Activated CD8-positive, alpha-beta memory T cell treated with anti-CD3 and anti-CD28 coated beads for 36 hours (primary cell): ENCODE results near the gene KCNK15. TPM values are rescaled to one million over a fixed set of nuclear protein-coding genes. Genes with fewer than 3 reads are reported as not detected.
"Not testable (repeated sequence)": the region's sequence is repeated elsewhere in the genome, so short reads cannot be mapped to it uniquely, and the experiment has no call there.

Experiments
- CTCF ChIA-PET: fragments of 350-600 bp; sonication (Branson Sonifier 250); formaldehyde crosslinking; loops from one replicate; lab custom pipeline; 2021; ENCODE audit warnings: antibody characterized with exemption; lab: Charles Lee
- POLR2A ChIA-PET: fragments of 350-600 bp; sonication (Branson Sonifier 250); formaldehyde crosslinking; loops from one replicate; lab custom pipeline; 2021; ENCODE audit warnings: antibody characterized with exemption; lab: Charles Lee
- total RNA-seq, 2 experiments: library from RNA; stranded (reverse); gene quantifications; one replicate each; pipeline ENCODE4 v1.2.3, GENCODE V29; 2021

KCNK15 gene
- under 1 TPM; 0.27 to 0.30 TPM for total RNA-seq

- POLR2A ChIA-PET = no interaction called here
- CTCF ChIA-PET = no interaction called here
Measured at GRCh38 chr20:44745598-44746366, at the start of gene KCNK15. Gene KCNK15, plus strand, starts transcription at chr20:44745865. Its CDS starts 46 bp downstream, at chr20:44745911.

DNA sequence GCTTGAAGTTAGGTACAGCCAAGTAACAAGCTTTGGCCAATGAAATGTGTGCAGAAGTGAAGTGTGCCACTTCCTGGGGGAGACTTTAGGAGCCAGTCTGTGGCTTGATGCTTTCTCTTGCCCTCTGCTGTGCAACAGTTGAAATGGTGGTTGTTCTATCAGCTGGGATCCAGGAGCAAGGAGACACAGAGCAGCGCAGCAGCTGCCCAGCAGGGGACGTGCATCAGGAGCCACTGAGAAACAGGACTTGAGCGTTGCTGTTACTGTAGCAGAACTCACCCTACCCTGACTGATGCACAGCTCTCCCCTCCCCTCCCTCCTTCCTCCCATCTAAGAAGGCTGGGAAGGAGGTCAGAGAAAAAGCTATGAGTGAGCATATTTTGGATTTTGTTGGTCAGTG is 49.4 kb upstream of the KCNK15 start:
- ChIA-PET POLR2A (no interaction called here), CTCF (interaction anchor here (1.4 kb wide), 1 partner anchor 12 kb away, joined by 4 read pairs; no protein-coding TSS in a partner anchor)

DNA sequence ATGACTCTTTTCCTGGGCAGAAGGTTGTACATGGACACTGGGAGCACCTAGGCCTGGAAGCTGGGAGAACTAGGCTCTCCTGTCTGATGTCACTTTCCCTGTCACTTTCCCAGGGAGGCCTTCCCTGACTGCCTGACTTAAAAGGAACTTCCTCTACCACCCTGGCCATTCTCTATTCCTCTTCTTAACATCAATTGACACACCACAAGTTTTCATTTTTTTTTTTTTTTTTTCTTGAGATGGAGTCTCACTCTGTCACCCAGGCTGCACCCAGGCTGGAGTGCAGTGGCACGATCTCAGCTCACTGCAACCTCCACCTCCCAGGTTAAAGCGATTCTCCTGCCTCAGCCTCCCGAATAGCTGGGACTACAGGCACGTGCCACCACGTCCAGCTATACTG is 48.6 kb upstream of the KCNK15 start:
- POLR2A ChIA-PET = not testable (repeated sequence)
- CTCF ChIA-PET = interaction anchor here (1.4 kb wide), 1 partner anchor 13 kb away, joined by 4 read pairs; no protein-coding TSS in a partner anchor

DNA sequence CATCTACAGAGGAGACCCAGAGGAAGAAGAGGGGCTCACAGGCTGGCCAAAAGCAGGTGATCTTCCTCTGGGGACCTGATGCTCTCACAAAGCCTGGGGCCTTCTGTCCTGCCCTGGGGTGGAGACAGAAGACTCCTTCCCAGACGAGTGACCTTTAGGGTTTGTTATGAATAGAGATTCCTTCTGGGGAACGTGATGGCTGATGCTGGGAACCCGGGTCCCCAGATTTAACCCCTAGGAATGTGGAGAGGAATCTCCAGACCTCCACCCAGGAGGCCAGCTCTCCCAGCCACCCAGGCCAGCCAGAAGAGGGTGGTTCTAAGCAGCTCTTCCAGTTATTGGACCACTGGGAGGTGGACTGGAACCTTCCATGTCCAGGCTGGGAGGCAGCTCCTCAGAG is 47.3 kb upstream of the KCNK15 start:
- ChIA-PET POLR2A (no interaction called here), CTCF (no interaction called here)

DNA sequence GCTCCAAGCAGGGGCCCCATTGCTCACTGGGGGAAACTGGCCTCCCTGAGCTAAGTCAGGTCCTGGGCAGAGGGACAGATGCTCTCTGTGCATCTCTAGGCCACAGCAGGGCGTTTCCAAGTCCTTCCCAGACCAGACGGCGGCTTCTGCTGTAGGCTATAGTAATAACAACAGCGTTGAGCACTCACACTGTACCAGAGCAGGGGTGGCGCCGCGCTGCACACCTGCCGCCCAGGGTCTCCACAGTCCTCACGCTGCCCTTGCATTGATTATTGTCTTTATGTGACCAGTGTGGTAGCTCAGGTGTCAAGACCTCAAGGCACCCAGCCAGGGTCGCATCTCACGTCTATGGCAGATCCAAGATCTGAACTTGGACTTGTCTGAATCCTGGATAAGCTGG is 45.4 kb upstream of the KCNK15 start:
- CTCF ChIA-PET = no interaction called here
- POLR2A ChIA-PET = no interaction called here

DNA sequence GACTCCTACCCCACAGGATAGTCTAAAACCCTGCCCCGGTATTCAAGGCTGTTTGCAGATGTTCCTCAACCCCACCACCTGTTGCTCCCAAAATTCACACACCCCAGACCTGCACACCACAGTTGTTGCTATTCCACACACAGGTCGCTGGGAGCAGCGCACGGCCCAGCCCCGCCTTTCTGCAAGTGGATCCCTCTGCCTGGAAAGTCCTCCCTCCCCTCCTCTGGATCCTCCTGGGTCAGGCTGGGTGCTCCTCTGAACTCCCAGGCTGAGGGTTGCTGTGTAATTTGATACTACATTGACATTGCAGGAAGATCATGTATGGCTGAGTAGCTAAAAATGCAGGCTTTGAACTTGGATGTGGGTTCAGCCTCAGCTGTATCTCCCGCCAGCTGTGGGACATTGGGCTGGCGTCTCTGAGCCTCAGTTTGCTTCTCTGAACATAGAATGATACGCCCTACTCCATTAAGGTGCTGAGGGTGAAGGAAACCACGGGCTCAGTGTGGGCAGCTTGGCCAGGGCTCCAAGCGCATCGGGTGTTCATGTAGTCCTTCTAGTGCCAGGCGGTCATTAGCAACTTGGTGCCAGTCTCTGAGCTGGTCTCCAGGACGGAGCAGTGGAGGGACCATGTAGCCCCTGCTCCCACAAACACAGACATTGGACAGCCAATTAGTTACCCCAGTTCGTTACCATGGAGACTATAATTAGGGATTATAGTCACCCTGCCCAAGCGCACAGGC is 44.4 kb upstream of the KCNK15 start:
- POLR2A ChIA-PET = interaction anchor here (0.5 kb wide), 1 partner anchor 24 kb away, joined by 3 read pairs; no protein-coding TSS in a partner anchor
- CTCF ChIA-PET = interaction anchor here (0.9 kb wide), 1 partner anchor 16 kb away, joined by 3 read pairs; no protein-coding TSS in a partner anchor

DNA sequence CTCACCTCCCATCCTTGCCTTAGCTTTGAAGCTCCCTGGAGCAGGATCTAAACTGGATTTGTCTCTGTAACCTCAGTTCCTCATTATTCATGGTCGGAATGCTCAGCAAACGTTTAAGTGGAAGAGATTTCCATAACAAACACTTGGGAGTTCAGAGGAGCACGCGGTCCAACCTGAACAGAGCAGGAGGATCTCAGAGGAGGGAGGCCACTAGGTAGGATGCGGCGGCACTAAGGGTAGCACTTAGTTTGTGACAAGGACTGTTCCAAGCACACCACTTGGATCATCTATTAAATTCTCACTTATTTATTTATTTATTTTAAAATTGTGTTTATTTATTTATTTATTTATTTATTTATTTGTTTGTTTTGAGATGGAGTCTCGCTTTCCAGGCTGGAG is 43.8 kb upstream of the KCNK15 start:
- CTCF ChIA-PET = interaction anchor here (0.9 kb wide), 1 partner anchor 17 kb away, joined by 3 read pairs; no protein-coding TSS in a partner anchor
- POLR2A ChIA-PET = no interaction called here

- ChIA-PET POLR2A (interaction anchor here (0.5 kb wide), 1 partner anchor 154 kb away, joined by 4 read pairs; no protein-coding TSS in a partner anchor), CTCF (interaction anchor here (0.6 kb wide), 1 partner anchor 267 kb away, joined by 3 read pairs; no protein-coding TSS in a partner anchor)
Measured at GRCh38 chr20:44702776-44703175, 42.9 kb upstream of the KCNK15 start.

DNA sequence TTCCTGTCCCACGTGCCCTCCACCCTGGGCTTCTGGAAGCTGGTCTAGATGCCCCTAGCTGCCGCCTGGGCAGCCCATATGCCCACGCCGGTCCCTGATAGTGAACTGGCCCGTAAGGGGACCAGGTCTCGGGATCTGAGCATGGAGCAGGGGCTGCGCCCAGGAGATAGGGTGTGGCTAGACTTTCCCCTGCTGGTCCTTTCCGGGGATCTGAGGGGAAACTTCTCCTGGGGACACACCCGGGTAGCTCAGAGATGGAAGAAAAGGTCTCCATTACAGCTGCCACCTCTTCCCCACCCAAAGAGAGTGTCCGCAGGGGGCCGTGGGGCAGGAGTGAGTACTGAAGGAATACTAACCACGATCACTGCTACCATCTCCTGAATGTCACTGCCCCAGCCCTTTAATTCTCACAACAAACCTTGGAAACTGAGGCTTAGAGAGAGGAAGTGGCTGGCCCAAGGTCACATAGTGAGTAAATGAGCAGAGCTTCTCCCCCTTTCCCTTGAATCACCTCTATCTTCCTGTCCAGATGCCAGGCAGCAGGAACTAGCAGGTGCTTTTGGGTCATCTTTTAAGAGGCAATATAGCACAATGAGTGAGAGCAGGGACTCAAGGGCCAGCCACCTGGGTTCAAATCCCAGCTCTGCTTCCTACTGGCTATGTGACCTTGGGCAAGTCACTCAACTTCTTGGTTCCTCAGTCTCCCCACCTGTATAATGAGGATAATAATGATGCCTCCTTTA is 42.3 kb upstream of the KCNK15 start:
- ChIA-PET CTCF (interaction anchor here (0.6 kb wide), 1 partner anchor 268 kb away, joined by 3 read pairs; no protein-coding TSS in a partner anchor), POLR2A (interaction anchor here (0.5 kb wide), 1 partner anchor 153 kb away, joined by 4 read pairs; no protein-coding TSS in a partner anchor)

GRCh38 chr20:44703956-44704488 is 41.6 kb upstream of the KCNK15 start:
- ChIA-PET POLR2A (no interaction called here), CTCF (no interaction called here)

DNA sequence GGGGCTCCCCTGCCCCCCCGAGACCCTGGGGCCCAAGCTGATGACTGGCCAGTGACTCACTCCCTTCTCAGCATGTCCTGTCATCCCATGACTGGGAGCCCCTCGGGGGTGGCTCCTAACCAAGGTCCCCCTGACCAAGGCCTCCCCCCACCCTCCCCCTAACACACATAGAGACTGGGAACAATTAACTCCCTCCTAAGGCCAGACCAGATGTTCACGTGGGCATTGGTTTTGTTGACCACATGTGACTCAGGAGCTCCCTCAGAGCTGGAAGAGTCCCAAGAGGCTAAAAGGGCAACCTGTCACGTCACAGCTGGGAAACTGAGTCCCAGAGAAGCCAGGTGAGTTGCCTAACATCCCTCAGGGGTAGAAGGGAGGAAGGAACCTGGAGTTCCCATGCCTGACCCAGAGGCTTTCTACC is 41.1 kb upstream of the KCNK15 start:
- POLR2A ChIA-PET = no interaction called here
- CTCF ChIA-PET = no interaction called here

DNA sequence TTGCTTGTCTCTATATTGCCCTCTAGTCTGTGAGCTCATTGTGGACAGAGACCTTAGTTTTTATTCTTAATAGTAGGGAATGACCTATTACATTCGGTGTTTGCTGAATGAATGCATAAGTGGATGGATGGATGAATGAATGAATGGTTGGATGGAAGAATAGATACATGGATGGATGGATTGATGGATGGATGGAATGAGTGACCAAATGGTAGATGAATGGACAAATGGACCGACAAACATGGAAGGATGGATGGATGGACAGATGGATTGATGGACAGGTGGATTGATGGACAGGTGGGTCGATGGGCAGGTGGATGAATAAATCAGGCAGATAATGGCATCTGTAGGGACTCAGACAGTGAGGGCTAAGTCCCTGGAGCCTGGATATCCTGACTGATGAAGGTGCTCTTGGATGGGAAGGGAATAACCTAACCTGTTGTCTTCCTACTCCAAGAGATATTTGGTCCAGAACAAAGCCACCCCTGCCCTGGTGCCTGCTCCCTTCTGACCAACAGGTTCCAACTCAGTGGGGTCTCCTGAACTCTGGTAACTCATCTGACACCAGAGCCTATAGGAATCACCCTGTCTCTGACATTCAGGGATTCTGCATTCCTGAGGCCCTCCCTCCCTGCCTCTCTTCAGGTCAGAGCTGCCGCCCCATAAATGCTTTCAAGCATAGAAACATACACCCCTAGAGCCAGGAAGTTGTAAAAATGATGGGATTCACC is 40.1 kb upstream of the KCNK15 start:
- ChIA-PET CTCF (no interaction called here), POLR2A (no interaction called here)

DNA sequence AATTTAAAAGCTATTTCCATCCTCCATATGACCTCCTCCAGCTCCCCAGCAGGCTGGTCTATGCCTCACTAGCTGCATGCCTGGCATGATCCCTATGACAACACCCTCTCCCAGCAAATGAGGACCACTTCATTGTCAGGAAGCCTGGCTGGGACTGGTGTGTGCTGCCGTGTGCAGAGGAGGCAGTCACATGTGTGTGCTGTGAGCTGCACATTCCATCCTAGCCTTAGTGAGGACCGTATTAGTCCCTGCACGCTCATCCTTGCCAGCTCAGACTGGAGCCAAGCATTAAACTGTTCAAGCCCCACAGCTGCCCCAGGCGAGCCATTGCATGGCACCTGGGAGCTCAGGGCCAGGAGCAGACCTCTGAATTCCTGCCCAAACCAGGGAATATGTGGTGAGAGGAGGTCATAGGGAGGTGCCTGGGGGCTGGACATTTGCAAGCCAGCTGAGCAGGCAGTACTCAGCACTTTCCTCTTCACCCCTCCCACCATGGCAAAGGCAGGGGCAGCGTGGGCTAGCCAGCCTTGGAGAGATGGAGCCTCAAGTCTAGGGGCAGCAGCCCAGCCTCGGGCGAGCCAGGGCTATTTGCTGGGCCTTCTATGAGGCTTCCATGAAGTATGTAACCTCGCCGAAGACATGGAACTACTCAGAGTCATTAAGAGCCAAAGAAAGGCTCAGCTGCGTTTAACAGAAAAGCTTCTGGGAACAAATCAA is 39.2 kb upstream of the KCNK15 start:
- ChIA-PET CTCF (interaction anchor here (0.6 kb wide), 1 partner anchor 98 kb away, joined by 3 read pairs; no protein-coding TSS in a partner anchor), POLR2A (no interaction called here)

DNA sequence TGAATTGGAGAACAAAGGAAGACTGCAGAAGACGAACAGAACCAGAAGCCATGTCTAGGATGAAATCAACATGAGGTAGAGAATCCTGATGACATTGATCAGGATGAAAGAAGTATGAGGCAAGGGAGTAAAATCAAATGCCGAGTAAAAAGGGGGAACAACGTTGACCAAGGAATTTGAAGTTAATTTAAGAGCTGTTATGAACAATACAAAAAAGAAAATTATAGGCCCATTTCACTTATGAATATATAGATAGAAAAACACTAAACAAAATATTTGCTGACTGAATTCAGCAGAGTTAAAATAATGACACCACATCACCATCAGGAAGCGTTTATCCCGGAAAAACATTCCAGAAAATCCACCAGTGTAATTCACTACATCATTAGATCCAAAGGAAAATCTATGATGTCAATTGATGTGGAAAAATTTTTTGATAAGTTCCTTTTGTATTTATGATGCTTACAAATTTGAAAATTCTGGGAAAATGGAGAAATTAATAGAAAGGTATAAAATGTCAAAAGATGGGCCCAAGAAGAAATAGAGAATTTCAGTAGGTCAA is 38.6 kb upstream of the KCNK15 start:
- POLR2A ChIA-PET = no interaction called here
- CTCF ChIA-PET = interaction anchor here (0.6 kb wide), 1 partner anchor 98 kb away, joined by 3 read pairs; no protein-coding TSS in a partner anchor

DNA sequence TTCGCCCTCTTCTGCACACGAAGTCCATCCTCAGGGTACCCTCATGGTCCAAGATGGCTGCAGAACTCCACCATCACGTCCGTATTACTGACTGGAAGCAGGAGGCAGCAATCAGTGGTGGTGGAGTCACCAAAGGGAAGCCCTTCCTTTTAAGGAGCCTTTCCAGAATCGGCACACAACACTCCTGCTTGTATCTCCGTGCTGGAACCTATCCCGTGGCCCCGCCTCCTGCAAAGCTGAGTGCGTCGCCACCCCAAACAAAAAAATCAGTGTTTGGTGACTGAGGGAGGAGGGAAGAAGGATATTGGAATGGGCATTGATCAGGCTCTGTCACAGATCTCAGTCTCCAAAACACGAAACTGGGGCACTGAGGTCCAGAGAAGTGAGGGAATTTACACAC is 36.3 kb upstream of the KCNK15 start:
- CTCF ChIA-PET = interaction anchor here (0.7 kb wide), 1 partner anchor 228 kb away, joined by 3 read pairs; no protein-coding TSS in a partner anchor
- POLR2A ChIA-PET = no interaction called here

GRCh38 chr20:44709797-44710196 is 35.9 kb upstream of the KCNK15 start:
- ChIA-PET POLR2A (no interaction called here), CTCF (interaction anchor here (0.7 kb wide), 1 partner anchor 227 kb away, joined by 3 read pairs; no protein-coding TSS in a partner anchor)

- POLR2A ChIA-PET = no interaction called here
- CTCF ChIA-PET = no interaction called here
Measured at GRCh38 chr20:44711237-44711636, 34.4 kb upstream of the KCNK15 start.
